HCT116 (cell line): ENCODE measurements around the gene HAVCR2. TPM values are rescaled to one million over a fixed set of nuclear protein-coding genes. Genes with fewer than 3 reads are reported as not detected.
A peak's percentile ranks its signal among the peaks of the same experiment; 100 is the strongest.

ENCODE experiments used
- ATAC-seq: fragments of 200-7000 bp; cut with Tn5 transposase; 2 replicates; pipeline ENCODE4 v1.9.1; 2020; ENCODE audit warnings: mild to moderate bottlenecking, moderate library complexity
- BruUV-seq: library from RNA; stranded (reverse); fragments of 400-500 nt; replicated peaks from 2 replicates; lab custom pipeline; 2021; lab: Mats Ljungman, UMichigan
- CTCF ChIA-PET: fragments of 300-600 bp; sonication (Branson Sonifier 250); formaldehyde crosslinking; loops from one replicate; lab custom pipeline; 2021; ENCODE audit warnings: antibody characterized with exemption; lab: Charles Lee
- POLR2A ChIA-PET: fragments of 300-600, 350-600 bp; sonication (Branson Sonifier 250); formaldehyde crosslinking; loops from one replicate; lab custom pipeline; 2021; ENCODE audit warnings: antibody characterized with exemption; lab: Charles Lee
- RAD21 ChIA-PET, 2 experiments: fragments of 300-600 bp; sonication (Branson Sonifier 250); formaldehyde crosslinking; loops; one replicate each; lab custom pipeline; 2023; ENCODE audit warnings: low total read pairs in 2 of 2; ENCODE audit not compliant: uncharacterized antibody in 2 of 2, unreplicated experiment in 2 of 2, low non-redundant PET in 1 of 2; lab: Charles Lee
- DNase-seq: peaks from one replicate; pipeline ENCODE4 v3.0.0-alpha.2; 2010; ENCODE audit warnings: low read depth, low spot score
- H2AFZ ChIP-seq: fragments of 200-600 bp; shearing (Covaris generic), sonication (generic); 2 replicates; pipeline ENCODE4 v1.6.1; 2017; ENCODE audit warnings: low read depth, mixed run types, mixed read lengths, antibody characterized with exemption, low read length; ENCODE audit not compliant: poor library complexity, severe bottlenecking
- H3K27ac ChIP-seq: 2 replicates; pipeline ENCODE4 v1.5.1; 2012; ENCODE audit warnings: low read depth, low read length
- H3K27me3 ChIP-seq: fragments of 200-600 bp; sonication (generic); 2 replicates; pipeline ENCODE4 v1.6.1; 2016; ENCODE audit warnings: mixed run types, low read length, mixed read lengths; ENCODE audit not compliant: insufficient read depth
- H3K36me3 ChIP-seq, 2 experiments: fragments of 200-500 bp in 1 of 2; fragments of 200-600 bp in 1 of 2; sonication (Bioruptor generic) in 1 of 2; sonication (generic) in 1 of 2; 2 replicates each; pipeline versions ENCODE4 v1.5.1 to v1.6.1; 2014 to 2016; ENCODE audit warnings: low read length in 2 of 2, inconsistent platforms in 1 of 2, mixed read lengths in 1 of 2, mixed run types in 1 of 2; ENCODE audit not compliant: insufficient read depth in 2 of 2, control insufficient read depth in 1 of 2
- H3K4me1 ChIP-seq, 2 experiments: fragments of 200-600 bp in 1 of 2; sonication (generic) in 1 of 2; 2 replicates each; pipeline versions ENCODE4 v1.5.1 to v1.6.1; 2012 to 2017; ENCODE audit warnings: low read length in 2 of 2, inconsistent platforms in 1 of 2, mild to moderate bottlenecking in 1 of 2, mixed read lengths in 1 of 2, mixed run types in 1 of 2, moderate library complexity in 1 of 2; ENCODE audit not compliant: insufficient read depth in 2 of 2, control insufficient read depth in 1 of 2
- H3K4me2 ChIP-seq: fragments of 200-600 bp; sonication (generic); 2 replicates; pipeline ENCODE4 v1.6.1; 2017; ENCODE audit warnings: mixed run types, low read length, mixed read lengths
- H3K4me3 ChIP-seq, 2 experiments: fragments of 200-600 bp in 1 of 2; sonication (generic) in 1 of 2; replicated peaks in 1 of 2; 2 replicates each; pipeline ENCODE4 v1.5.1; 2011 to 2016; ENCODE audit warnings: low read length in 2 of 2, control low read depth in 1 of 2, low read depth in 1 of 2, mild to moderate bottlenecking in 1 of 2, mixed read lengths in 1 of 2, mixed run types in 1 of 2
- H3K79me2 ChIP-seq: fragments of 200-600 bp; sonication (generic); 2 replicates; pipeline ENCODE4 v1.6.1; 2017; ENCODE audit warnings: mild to moderate bottlenecking, mixed run types, low read length, moderate library complexity, mixed read lengths; ENCODE audit not compliant: insufficient read depth
- H3K9ac ChIP-seq: fragments of 200-600 bp; sonication (generic); 2 replicates; pipeline ENCODE4 v1.6.1; 2016; ENCODE audit warnings: low read length, mixed read lengths
- H3K9me2 ChIP-seq: fragments of 200-600 bp; sonication (generic), shearing (Covaris generic); 2 replicates; pipeline ENCODE4 v1.6.1; 2017; ENCODE audit warnings: mixed run types, mild to moderate bottlenecking, moderate library complexity; ENCODE audit not compliant: insufficient read depth
- H3K9me3 ChIP-seq, 2 experiments: fragments of 200-500 bp in 1 of 2; fragments of 200-600 bp in 1 of 2; sonication (Bioruptor generic) in 1 of 2; sonication (generic) in 1 of 2; 2 replicates each; pipeline ENCODE4 v1.6.1; 2014 to 2017; ENCODE audit warnings: low read length in 2 of 2, mixed read lengths in 2 of 2, inconsistent platforms in 1 of 2, low read depth in 1 of 2, mild to moderate bottlenecking in 1 of 2, mixed run types in 1 of 2, moderate library complexity in 1 of 2; ENCODE audit not compliant: control insufficient read depth in 1 of 2, insufficient read depth in 1 of 2
- H4K20me1 ChIP-seq: fragments of 200-600 bp; sonication (generic), shearing (Covaris generic); 2 replicates; pipeline ENCODE4 v1.6.1; 2017; ENCODE audit warnings: mixed run types, mild to moderate bottlenecking, moderate library complexity; ENCODE audit not compliant: insufficient read depth
- CBX3 ChIP-seq: IDR thresholded peaks from 2 replicates; pipeline ENCODE4 v1.6.1; 2012; ENCODE audit warnings: low read depth
- CEBPB ChIP-seq: IDR thresholded peaks from 2 replicates; pipeline ENCODE4 v1.6.1; 2012; ENCODE audit warnings: low read depth
- EGR1 ChIP-seq: IDR thresholded peaks from 2 replicates; pipeline ENCODE4 v1.6.1; 2012; ENCODE audit warnings: low read depth
- ELF1 ChIP-seq: IDR thresholded peaks from 2 replicates; pipeline ENCODE4 v1.6.1; 2012; ENCODE audit warnings: low read depth, borderline replicate concordance
- EZH2 ChIP-seq: fragments of 200-600 bp; sonication (generic); IDR thresholded peaks from 2 replicates; pipeline ENCODE4 v1.6.1; 2017; ENCODE audit warnings: antibody characterized with exemption, mixed run types
- EZH2phosphoT487 ChIP-seq: fragments of 200-600 bp; IDR thresholded peaks from 2 replicates; pipeline ENCODE4 v1.6.1; 2018; ENCODE audit warnings: antibody characterized with exemption, borderline replicate concordance
- FOSL1 ChIP-seq: IDR thresholded peaks from 2 replicates; pipeline ENCODE4 v1.6.1; 2012; ENCODE audit warnings: low read depth
- JUND ChIP-seq: IDR thresholded peaks from 2 replicates; pipeline ENCODE4 v1.6.1; 2012
- POLR2A ChIP-seq: IDR thresholded peaks from 2 replicates; pipeline ENCODE4 v1.7.0; 2011; ENCODE audit warnings: borderline replicate concordance; ENCODE audit not compliant: insufficient read depth, insufficient read length; ENCODE audit errors: extremely low read depth
- POLR2AphosphoS5 ChIP-seq: IDR thresholded peaks from 2 replicates; pipeline ENCODE4 v1.6.1; 2011; ENCODE audit warnings: mild to moderate bottlenecking, low read depth, low read length, moderate library complexity
- RAD21 ChIP-seq: IDR thresholded peaks from 2 replicates; pipeline ENCODE4 v1.6.1; 2012; ENCODE audit warnings: low read depth, mild to moderate bottlenecking
- SIN3A ChIP-seq: IDR thresholded peaks from 2 replicates; pipeline ENCODE4 v1.6.1; 2012; ENCODE audit warnings: low read depth
- SP1 ChIP-seq: IDR thresholded peaks from 2 replicates; pipeline ENCODE4 v1.6.1; 2012; ENCODE audit warnings: low read depth
- SRF ChIP-seq: IDR thresholded peaks from 2 replicates; pipeline ENCODE4 v1.6.1; 2012; ENCODE audit warnings: low read depth
- TCF7L2 ChIP-seq: IDR thresholded peaks from 2 replicates; pipeline ENCODE4 v1.7.0; 2011; ENCODE audit warnings: borderline replicate concordance, inconsistent platforms; ENCODE audit not compliant: insufficient read depth, insufficient read length; ENCODE audit errors: extremely low read depth
- YY1 ChIP-seq: IDR thresholded peaks from 2 replicates; pipeline ENCODE4 v1.6.1; 2011; ENCODE audit warnings: low read length, low read depth, moderate library complexity, mild to moderate bottlenecking; ENCODE audit not compliant: insufficient replicate concordance; ENCODE audit errors: extremely low read depth
- ZFX ChIP-seq: fragments of 450-650 bp; IDR thresholded peaks from 2 replicates; pipeline ENCODE4 v1.6.1; 2017
- intact Hi-C: fragments of 100-400 bp; cut with micrococcal nuclease; formaldehyde crosslinking; loops from 2 replicates; pipeline ENCODE4 v1.10.0; 2022
- total RNA-seq: library from RNA; stranded (reverse); gene quantifications from one replicate; pipeline ENCODE4 v1.2.1, GENCODE V29; 2021; ENCODE audit not compliant: unreplicated experiment
- TF ChIP-seq, protein P1 (sequence below): IDR thresholded peaks from 2 replicates; pipeline ENCODE4 v1.6.1; 2012; ENCODE audit warnings: low read depth
- TF ChIP-seq, protein P2 (sequence below), 3 experiments: fragments of 200-600 bp in 1 of 3; sonication (generic) in 1 of 3; IDR thresholded peaks in 2 of 3; conservative IDR thresholded peaks in 1 of 3; 2 replicates each; pipeline ENCODE4 v1.5.1; 2012 to 2017; ENCODE audit warnings: low read depth in 2 of 3, low read length in 2 of 3, antibody characterized with exemption in 1 of 3, borderline replicate concordance in 1 of 3, control low read depth in 1 of 3, mild to moderate bottlenecking in 1 of 3, mixed read lengths in 1 of 3, mixed run types in 1 of 3, moderate library complexity in 1 of 3; ENCODE audit not compliant: insufficient read depth in 1 of 3
- TF ChIP-seq, protein P3 (sequence below): IDR thresholded peaks from 2 replicates; pipeline ENCODE4 v1.6.1; 2011; ENCODE audit warnings: mild to moderate bottlenecking, low read length, moderate library complexity; ENCODE audit not compliant: insufficient replicate concordance; ENCODE audit errors: extremely low read depth
- TF ChIP-seq, protein P4 (sequence below): IDR thresholded peaks from 2 replicates; pipeline ENCODE4 v1.6.1; 2012

HAVCR2 gene
- total RNA-seq, 1 experiment from 2014 or later: 0.07 TPM

DNA sequence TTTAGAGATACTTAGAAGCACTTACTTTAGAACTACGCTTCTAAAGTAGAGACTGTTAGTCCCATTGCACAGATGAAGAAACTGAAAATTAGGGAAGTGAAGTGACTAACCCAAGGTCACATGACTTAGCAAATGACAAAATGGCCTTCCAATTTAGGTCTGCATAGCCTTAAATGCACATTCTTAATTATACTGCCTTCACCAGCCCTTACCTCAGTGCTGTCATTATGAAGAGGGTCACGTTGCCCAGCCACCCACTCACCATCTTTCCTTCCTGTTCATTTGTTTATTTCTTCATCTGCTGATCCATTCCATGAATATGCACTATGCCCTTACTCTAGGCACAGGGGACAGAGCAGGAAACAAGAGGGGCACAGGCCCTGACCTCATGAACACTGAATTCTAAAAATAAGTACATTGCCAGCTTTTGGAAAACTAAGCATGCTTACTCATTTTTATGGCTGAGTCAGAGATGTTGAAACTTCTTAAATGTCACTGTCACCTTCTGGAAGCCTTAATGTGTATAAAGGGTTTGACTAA lies 8.6 kb downstream of the HAVCR2 start:
- DNase-seq (no peak), ATAC-seq (peak; percentile 38; the same call in 1 of the 2 replicates)
- Histone ChIP-seq H3K9ac (no peak overlapping the region), H3K27ac (no peak overlapping the region), H2AFZ (peak overlapping the region; percentile 98), H3K4me3 (no peak overlapping the region), H4K20me1 (no peaks in the 10 kb centered on the region), H3K79me2 (no peaks in the 10 kb centered on the region), H3K27me3 (no peaks in the 10 kb centered on the region), H3K36me3 (no peaks in the 10 kb centered on the region), H3K4me1 (peaks cover 0 to 8% of the 10 kb centered on the region in 2 experiments; a peak in 2 of 4 replicates), H3K9me3 (no peaks in the 10 kb centered on the region), H3K9me2 (no peaks in the 10 kb centered on the region), H3K4me2 (peak overlapping the region; percentile 54)
- no TSS peak for BruUV-seq
- intact Hi-C loops: no loop called here
- RAD21 ChIA-PET: no interaction called here
- CTCF ChIA-PET: interaction anchor here (1.3 kb wide), 1 partner anchor 49 kb away, joined by 3 read pairs; no protein-coding TSS in a partner anchor
- POLR2A ChIA-PET: no interaction called here
- TF ChIP-seq TCF7L2 (no peak), SIN3A (0 out of 2 replicates have a peak, but pooled peaks have one; percentile 12), RAD21 (no peak), EZH2phosphoT487 (no peak), POLR2A (no peak), EZH2 (no peak), SRF (no peak), ELF1 (no peak), EGR1 (0 out of 2 replicates have a peak, but pooled peaks have one; percentile 11), JUND (peak; percentile 66), ZFX (no peak), SP1 (peak; percentile 65; the same call in 1 of the 2 replicates), CEBPB (peak; percentile 89), YY1 (no peak), CBX3 (peak; percentile 51; the same call in 1 of the 2 replicates), FOSL1 (peak; percentile 75), POLR2AphosphoS5 (no peak)
- TF ChIP-seq, protein P1, sequence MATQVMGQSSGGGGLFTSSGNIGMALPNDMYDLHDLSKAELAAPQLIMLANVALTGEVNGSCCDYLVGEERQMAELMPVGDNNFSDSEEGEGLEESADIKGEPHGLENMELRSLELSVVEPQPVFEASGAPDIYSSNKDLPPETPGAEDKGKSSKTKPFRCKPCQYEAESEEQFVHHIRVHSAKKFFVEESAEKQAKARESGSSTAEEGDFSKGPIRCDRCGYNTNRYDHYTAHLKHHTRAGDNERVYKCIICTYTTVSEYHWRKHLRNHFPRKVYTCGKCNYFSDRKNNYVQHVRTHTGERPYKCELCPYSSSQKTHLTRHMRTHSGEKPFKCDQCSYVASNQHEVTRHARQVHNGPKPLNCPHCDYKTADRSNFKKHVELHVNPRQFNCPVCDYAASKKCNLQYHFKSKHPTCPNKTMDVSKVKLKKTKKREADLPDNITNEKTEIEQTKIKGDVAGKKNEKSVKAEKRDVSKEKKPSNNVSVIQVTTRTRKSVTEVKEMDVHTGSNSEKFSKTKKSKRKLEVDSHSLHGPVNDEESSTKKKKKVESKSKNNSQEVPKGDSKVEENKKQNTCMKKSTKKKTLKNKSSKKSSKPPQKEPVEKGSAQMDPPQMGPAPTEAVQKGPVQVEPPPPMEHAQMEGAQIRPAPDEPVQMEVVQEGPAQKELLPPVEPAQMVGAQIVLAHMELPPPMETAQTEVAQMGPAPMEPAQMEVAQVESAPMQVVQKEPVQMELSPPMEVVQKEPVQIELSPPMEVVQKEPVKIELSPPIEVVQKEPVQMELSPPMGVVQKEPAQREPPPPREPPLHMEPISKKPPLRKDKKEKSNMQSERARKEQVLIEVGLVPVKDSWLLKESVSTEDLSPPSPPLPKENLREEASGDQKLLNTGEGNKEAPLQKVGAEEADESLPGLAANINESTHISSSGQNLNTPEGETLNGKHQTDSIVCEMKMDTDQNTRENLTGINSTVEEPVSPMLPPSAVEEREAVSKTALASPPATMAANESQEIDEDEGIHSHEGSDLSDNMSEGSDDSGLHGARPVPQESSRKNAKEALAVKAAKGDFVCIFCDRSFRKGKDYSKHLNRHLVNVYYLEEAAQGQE: no peak
- TF ChIP-seq, protein P2, sequence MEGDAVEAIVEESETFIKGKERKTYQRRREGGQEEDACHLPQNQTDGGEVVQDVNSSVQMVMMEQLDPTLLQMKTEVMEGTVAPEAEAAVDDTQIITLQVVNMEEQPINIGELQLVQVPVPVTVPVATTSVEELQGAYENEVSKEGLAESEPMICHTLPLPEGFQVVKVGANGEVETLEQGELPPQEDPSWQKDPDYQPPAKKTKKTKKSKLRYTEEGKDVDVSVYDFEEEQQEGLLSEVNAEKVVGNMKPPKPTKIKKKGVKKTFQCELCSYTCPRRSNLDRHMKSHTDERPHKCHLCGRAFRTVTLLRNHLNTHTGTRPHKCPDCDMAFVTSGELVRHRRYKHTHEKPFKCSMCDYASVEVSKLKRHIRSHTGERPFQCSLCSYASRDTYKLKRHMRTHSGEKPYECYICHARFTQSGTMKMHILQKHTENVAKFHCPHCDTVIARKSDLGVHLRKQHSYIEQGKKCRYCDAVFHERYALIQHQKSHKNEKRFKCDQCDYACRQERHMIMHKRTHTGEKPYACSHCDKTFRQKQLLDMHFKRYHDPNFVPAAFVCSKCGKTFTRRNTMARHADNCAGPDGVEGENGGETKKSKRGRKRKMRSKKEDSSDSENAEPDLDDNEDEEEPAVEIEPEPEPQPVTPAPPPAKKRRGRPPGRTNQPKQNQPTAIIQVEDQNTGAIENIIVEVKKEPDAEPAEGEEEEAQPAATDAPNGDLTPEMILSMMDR (IDR thresholded peaks at IDR 0.05 in 2 of 3, conservative IDR thresholded peaks at IDR 0.05 in 1 of 3; ENCODE audit: borderline replicate concordance in 1 of 3, insufficient read depth in 1 of 3, low read depth in 2 of 3, low read length in 2 of 3): no peak
- TF ChIP-seq, protein P3, sequence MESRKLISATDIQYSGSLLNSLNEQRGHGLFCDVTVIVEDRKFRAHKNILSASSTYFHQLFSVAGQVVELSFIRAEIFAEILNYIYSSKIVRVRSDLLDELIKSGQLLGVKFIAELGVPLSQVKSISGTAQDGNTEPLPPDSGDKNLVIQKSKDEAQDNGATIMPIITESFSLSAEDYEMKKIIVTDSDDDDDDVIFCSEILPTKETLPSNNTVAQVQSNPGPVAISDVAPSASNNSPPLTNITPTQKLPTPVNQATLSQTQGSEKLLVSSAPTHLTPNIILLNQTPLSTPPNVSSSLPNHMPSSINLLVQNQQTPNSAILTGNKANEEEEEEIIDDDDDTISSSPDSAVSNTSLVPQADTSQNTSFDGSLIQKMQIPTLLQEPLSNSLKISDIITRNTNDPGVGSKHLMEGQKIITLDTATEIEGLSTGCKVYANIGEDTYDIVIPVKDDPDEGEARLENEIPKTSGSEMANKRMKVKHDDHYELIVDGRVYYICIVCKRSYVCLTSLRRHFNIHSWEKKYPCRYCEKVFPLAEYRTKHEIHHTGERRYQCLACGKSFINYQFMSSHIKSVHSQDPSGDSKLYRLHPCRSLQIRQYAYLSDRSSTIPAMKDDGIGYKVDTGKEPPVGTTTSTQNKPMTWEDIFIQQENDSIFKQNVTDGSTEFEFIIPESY: no peak
- TF ChIP-seq, protein P4, sequence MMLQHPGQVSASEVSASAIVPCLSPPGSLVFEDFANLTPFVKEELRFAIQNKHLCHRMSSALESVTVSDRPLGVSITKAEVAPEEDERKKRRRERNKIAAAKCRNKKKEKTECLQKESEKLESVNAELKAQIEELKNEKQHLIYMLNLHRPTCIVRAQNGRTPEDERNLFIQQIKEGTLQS: no peak
